ENCODE results near the gene TMF1. TPM values are rescaled to one million over a fixed set of nuclear protein-coding genes. Genes with fewer than 3 reads are reported as not detected.

Gene TMF1
- polyA plus RNA-seq, 4 donors: 9.5 to 40.8 (median 11.4) TPM

DNA sequence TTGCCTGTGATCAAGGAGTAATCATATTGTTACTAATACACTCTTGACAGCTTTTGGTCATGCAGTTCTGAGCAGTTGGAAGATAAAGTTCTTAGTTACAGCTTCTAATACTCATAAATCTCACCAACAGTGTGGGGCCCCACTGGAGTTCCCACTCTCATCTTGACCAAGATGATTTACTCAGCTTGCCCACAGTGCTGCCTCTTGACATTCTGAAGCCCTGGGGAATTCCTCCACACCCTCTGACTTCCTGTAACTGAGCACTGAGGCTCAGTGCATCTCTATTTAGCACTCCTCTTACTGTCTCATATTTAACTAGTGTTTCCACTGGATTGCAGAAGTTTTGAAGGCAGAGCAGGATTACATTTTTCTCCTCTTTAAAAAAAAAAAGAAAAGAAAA, 30.7 kb upstream of the TMF1 start:
- Histone ChIP-seq H3K4me3 (ENCODE audit: low read depth in 1 of 3, low read length in 3 of 3) (no peak overlapping the region), H3K4me1 (ENCODE audit: control insufficient read depth in 3 of 3, insufficient read depth in 2 of 3, low read depth in 1 of 3, low read length in 2 of 3) (peaks cover 5 to 45% (median 21%) of the 10 kb centered on the region in 3 donors), H3K36me3 (ENCODE audit: control insufficient read depth in 3 of 3, insufficient read depth in 2 of 3, low read depth in 1 of 3, low read length in 3 of 3) (peaks cover 0 to 3% (median 0%) of the 10 kb centered on the region in 3 donors), H3K9me3 (ENCODE audit: control insufficient read depth in 2 of 2, insufficient read depth in 1 of 2, low read depth in 1 of 2, low read length in 1 of 2) (no peaks in the 10 kb centered on the region), H3K27ac (ENCODE audit: low read depth in 1 of 3, low read length in 2 of 3) (peak overlapping the region in 2 of 3 donors; percentile 52 to 69), H3K27me3 (ENCODE audit: control insufficient read depth in 3 of 3, insufficient read depth in 3 of 3, low read length in 3 of 3) (no peaks in the 10 kb centered on the region)
- DNase-seq (peak in 1 of 2 donors; percentile 58), FAIRE-seq (no peak)

DNA sequence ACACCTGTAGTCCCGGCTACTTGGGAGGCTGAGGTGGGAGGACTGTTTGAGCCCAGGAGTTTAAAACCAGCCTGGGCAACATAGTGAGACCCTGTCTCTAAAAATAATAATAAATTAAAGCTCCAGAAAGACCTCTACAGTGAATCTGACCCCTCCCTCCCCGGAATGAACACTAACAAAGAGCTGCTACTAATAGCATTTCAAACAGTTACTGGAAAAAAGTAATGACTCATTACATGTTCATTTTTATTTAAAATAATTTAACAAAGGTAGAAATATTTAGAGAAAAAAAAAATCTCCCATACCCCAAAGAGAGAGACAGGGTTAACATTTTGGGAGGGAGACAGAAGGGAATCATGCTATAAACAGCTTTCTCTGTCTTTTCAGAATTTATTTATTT, 30.2 kb upstream of the TMF1 start:
- Histone ChIP-seq H3K4me1 (ENCODE audit: control insufficient read depth in 3 of 3, insufficient read depth in 2 of 3, low read depth in 1 of 3, low read length in 2 of 3) (peaks cover 5 to 42% (median 20%) of the 10 kb centered on the region in 3 donors), H3K36me3 (ENCODE audit: control insufficient read depth in 3 of 3, insufficient read depth in 2 of 3, low read depth in 1 of 3, low read length in 3 of 3) (peaks cover 0 to 3% (median 0%) of the 10 kb centered on the region in 3 donors), H3K27ac (ENCODE audit: low read depth in 1 of 3, low read length in 2 of 3) (peak overlapping the region in 1 of 3 donors; percentile 69), H3K9me3 (ENCODE audit: control insufficient read depth in 2 of 2, insufficient read depth in 1 of 2, low read depth in 1 of 2, low read length in 1 of 2) (no peaks in the 10 kb centered on the region), H3K27me3 (ENCODE audit: control insufficient read depth in 3 of 3, insufficient read depth in 3 of 3, low read length in 3 of 3) (no peaks in the 10 kb centered on the region), H3K4me3 (ENCODE audit: low read depth in 1 of 3, low read length in 3 of 3) (no peak overlapping the region)
- WGBS, 3 donors: 42 to 52% (median 48%) methylated on average over 2 of the region's 2 CpGs
- FAIRE-seq (no peak), DNase-seq (no peak)

DNA sequence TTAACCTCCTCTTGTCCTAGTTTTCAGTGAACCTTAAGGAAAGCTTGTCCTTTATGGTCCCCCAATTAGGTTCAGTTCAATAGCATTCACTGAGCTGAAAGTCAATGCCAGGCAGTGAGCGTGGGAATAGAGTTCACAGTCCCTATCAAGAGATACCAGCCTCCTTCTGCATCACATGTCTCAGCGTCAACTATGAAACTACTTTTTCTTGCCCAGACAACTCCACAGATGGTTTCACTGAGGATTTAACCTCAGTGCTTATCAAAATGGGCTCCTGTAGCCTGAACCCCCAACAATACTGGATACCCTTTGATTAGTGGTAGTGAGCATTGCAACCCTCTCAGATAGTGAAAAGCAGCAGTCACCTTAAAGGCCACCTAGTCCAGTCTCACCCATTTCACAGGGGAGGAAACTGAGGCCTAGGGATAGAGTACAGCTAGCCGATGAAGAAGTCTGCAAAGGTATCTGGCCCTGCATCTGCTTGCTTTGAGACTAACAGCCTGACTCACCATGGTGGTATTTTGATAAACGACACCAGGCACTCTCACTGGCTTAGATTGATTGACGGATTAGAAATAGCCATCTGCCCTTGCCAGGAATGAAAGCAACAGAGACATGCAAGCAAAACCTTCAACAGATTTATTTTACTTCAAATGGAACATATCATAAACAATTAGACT, 29.6 kb upstream of the TMF1 start:
- H3K36me3 ChIP-seq (ENCODE audit: control insufficient read depth in 3 of 3, insufficient read depth in 2 of 3, low read depth in 1 of 3, low read length in 3 of 3): peaks cover 0 to under 1% (median 0%) of the 10 kb centered on the region in 3 donors
- WGBS, 3 donors: 15 to 52% (median 22%) methylated on average over 5 of the region's 5 CpGs
- H3K27ac ChIP-seq (ENCODE audit: low read depth in 1 of 3, low read length in 2 of 3): peak overlapping the region; percentile 64 to 80 (median 74)
- H3K9me3 ChIP-seq (ENCODE audit: control insufficient read depth in 2 of 2, insufficient read depth in 1 of 2, low read depth in 1 of 2, low read length in 1 of 2): no peaks in the 10 kb centered on the region
- FAIRE-seq: no peak
- H3K27me3 ChIP-seq (ENCODE audit: control insufficient read depth in 3 of 3, insufficient read depth in 3 of 3, low read length in 3 of 3): no peaks in the 10 kb centered on the region
- H3K4me3 ChIP-seq (ENCODE audit: low read depth in 1 of 3, low read length in 3 of 3): no peak overlapping the region
- peaks cover 5 to 37% (median 14%) of the 10 kb centered on the region in 3 donors for H3K4me1 ChIP-seq (ENCODE audit: control insufficient read depth in 3 of 3, insufficient read depth in 2 of 3, low read depth in 1 of 3, low read length in 2 of 3)
- DNase-seq: peak; percentile 73 to 86

DNA sequence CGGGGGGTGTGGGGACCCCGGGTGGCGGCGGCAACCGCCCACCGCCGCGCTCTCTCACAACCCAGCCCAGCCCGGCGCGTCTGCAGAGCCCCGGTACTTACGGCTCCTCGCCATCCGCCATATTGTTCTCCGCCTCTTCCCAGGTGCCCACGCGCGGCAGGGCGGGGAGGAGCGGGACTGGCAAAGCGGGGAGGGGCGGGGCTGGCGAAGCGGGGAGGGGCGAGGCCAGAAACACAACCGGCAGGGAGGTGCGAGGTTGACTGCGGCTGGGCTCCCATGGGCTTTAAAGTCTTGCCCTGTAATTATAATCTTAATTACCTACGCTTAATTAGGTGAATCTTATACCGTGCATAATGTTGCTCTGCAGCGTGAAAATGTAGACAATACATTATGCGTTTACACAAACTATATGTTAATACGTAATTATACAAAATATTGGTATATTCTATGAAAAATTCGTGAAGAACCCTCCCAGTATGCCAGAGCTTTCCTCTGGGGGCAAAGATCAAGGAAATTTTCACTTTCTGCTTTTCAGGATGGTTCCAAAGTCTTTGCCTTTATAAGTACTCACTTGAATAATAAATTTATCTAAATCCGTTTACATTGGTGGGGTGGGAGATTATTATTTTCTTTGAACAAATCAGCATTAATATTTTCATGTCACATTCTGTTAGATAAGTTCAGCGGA, 28.2 kb upstream of the TMF1 start, which contains the start of gene UBA3:
Gene UBA3, minus strand, starts transcription at position 133 of the 688 bp plus-strand sequence. Its CDS starts 12 bp downstream, at position 121.
- peaks cover 0 to 8% (median 0%) of the 10 kb centered on the region in 3 donors for H3K36me3 ChIP-seq (ENCODE audit: control insufficient read depth in 3 of 3, insufficient read depth in 2 of 3, low read depth in 1 of 3, low read length in 3 of 3)
- WGBS, 3 donors: 1 to 4% (median 2%) methylated on average over 30 to 37 of the region's 37 CpGs
- no peaks in the 10 kb centered on the region for H3K27me3 ChIP-seq (ENCODE audit: control insufficient read depth in 3 of 3, insufficient read depth in 3 of 3, low read length in 3 of 3)
- peak; percentile 92 to 93 for DNase-seq
- H3K4me3 ChIP-seq (ENCODE audit: low read depth in 1 of 3, low read length in 3 of 3): peak within 1 kb of the TSS; percentile 67 to 100 (median 98)
- no peak for FAIRE-seq
- peak within 1 kb of the TSS; percentile 55 to 80 (median 78) for H3K27ac ChIP-seq (ENCODE audit: low read depth in 1 of 3, low read length in 2 of 3)
- H3K9me3 ChIP-seq (ENCODE audit: control insufficient read depth in 2 of 2, insufficient read depth in 1 of 2, low read depth in 1 of 2, low read length in 1 of 2): no peaks in the 10 kb centered on the region
- H3K4me1 ChIP-seq (ENCODE audit: control insufficient read depth in 3 of 3, insufficient read depth in 2 of 3, low read depth in 1 of 3, low read length in 2 of 3): peaks cover 5 to 33% (median 13%) of the 10 kb centered on the region in 3 donors

DNA sequence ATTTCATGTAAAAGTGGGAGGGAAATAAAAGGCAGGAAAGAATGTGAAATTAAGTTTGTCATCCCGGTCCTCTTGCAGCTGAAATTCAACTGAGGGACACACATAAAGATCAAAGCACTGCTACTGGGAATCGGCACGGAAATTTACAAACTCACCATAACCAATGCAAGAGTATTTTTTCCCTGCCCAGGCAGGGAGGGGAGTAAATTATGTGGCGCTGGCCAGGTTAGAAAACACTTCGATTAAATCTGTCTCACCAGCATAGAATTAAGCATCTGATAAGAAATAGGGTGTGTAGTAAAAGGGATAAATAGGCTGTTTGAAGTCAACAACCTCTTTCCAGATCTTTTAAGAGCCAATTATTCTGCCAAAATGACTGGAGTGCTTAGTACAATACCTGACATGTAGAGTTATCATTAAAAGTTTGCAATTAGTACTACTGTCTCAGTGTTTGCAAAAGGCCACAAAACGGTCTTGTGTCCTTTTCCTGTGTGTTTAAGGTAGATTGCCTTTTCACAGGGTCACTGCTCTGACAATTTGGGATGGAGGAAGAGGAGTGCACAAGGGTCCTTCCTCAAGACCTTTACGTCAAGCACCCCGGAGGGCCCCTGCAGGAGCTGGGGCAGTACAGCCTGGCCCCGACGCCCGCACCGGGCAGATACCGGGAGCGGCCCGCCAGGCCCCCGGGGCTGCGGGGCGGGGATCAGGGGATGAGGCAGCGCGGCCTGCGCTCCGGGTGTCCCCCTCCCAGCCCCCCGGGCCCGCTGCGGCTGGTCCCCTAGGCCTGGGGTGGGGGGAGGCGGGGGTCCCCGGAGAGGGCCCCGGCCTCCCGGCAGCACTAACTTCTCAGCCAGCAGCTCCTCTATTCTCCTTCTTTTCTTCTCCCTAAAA, 27.4 kb upstream of the TMF1 start:
- Histone ChIP-seq H3K27ac (ENCODE audit: low read depth in 1 of 3, low read length in 2 of 3) (peak overlapping the region; percentile 55 to 78 (median 57)), H3K4me3 (ENCODE audit: low read depth in 1 of 3, low read length in 3 of 3) (peak overlapping the region; percentile 67 to 100 (median 98)), H3K27me3 (ENCODE audit: control insufficient read depth in 3 of 3, insufficient read depth in 3 of 3, low read length in 3 of 3) (no peaks in the 10 kb centered on the region), H3K9me3 (ENCODE audit: control insufficient read depth in 2 of 2, insufficient read depth in 1 of 2, low read depth in 1 of 2, low read length in 1 of 2) (no peaks in the 10 kb centered on the region), H3K4me1 (ENCODE audit: control insufficient read depth in 3 of 3, insufficient read depth in 2 of 3, low read depth in 1 of 3, low read length in 2 of 3) (peaks cover 5 to 31% (median 13%) of the 10 kb centered on the region in 3 donors), H3K36me3 (ENCODE audit: control insufficient read depth in 3 of 3, insufficient read depth in 2 of 3, low read depth in 1 of 3, low read length in 3 of 3) (peaks cover 0 to 8% (median 2%) of the 10 kb centered on the region in 3 donors)
- DNase-seq (peak in 1 of 2 donors; percentile 62), FAIRE-seq (no peak)
- 0 to 3% (median 0%) methylated on average over 29 of the region's 29 CpGs for WGBS, 3 donors

DNA sequence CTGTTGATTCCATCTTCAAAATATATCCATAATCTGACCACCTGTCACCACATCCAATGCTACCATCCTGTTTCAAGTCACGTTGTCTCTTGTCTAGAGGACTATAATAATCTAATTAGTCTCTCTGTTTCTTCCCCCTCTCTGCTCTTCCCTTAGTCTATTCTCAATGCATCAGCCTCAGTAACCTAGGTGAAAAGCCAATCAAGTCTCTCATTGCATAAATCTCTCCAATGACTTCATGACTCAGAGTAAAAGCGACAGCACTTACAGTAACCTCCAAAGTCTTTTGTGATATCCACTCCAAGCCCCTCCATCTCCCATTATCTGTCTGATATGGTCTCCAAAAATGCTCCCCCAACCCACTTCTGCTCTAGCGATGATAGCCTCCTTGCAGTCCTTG, 20.8 kb upstream of the TMF1 start:
- Histone ChIP-seq H3K9me3 (ENCODE audit: control insufficient read depth in 2 of 2, insufficient read depth in 1 of 2, low read depth in 1 of 2, low read length in 1 of 2) (no peaks in the 10 kb centered on the region), H3K4me1 (ENCODE audit: control insufficient read depth in 3 of 3, insufficient read depth in 2 of 3, low read depth in 1 of 3, low read length in 2 of 3) (no peaks in the 10 kb centered on the region), H3K27ac (ENCODE audit: low read depth in 1 of 3, low read length in 2 of 3) (no peak overlapping the region), H3K36me3 (ENCODE audit: control insufficient read depth in 3 of 3, insufficient read depth in 2 of 3, low read depth in 1 of 3, low read length in 3 of 3) (peaks cover 0 to 18% (median 10%) of the 10 kb centered on the region in 3 donors), H3K27me3 (ENCODE audit: control insufficient read depth in 3 of 3, insufficient read depth in 3 of 3, low read length in 3 of 3) (no peaks in the 10 kb centered on the region), H3K4me3 (ENCODE audit: low read depth in 1 of 3, low read length in 3 of 3) (no peak overlapping the region)
- FAIRE-seq (no peak), DNase-seq (no peak)
- WGBS, 3 donors: 94 to 97% (median 95%) methylated on average over 3 of the region's 3 CpGs

DNA sequence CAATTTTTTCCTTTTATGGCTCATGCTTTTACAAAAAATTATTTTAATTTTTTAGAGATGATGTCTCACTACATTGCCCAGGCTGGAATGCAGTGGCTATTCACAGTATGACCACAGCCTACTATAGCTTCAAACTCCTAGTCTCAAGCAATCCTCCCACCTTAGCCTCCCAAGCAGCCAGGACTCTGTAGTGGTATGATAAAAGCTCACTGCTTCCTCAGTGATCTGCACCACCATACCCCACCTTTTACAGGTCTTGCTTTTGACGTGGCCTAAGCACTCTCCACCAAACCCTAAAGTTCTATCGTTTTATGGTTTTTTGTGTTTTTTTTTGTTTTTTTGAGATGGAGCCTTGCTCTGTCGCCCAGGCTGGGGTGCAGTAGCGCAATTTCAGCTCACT, 14.0 kb upstream of the TMF1 start:
- Histone ChIP-seq H3K4me3 (ENCODE audit: low read depth in 1 of 3, low read length in 3 of 3) (no peak overlapping the region), H3K36me3 (ENCODE audit: control insufficient read depth in 3 of 3, insufficient read depth in 2 of 3, low read depth in 1 of 3, low read length in 3 of 3) (peaks cover 0 to 22% (median 2%) of the 10 kb centered on the region in 3 donors), H3K27ac (ENCODE audit: low read depth in 1 of 3, low read length in 2 of 3) (no peak overlapping the region), H3K4me1 (ENCODE audit: control insufficient read depth in 3 of 3, insufficient read depth in 2 of 3, low read depth in 1 of 3, low read length in 2 of 3) (no peaks in the 10 kb centered on the region), H3K27me3 (ENCODE audit: control insufficient read depth in 3 of 3, insufficient read depth in 3 of 3, low read length in 3 of 3) (no peaks in the 10 kb centered on the region), H3K9me3 (ENCODE audit: control insufficient read depth in 2 of 2, insufficient read depth in 1 of 2, low read depth in 1 of 2, low read length in 1 of 2) (no peaks in the 10 kb centered on the region)
- no peak for DNase-seq
- 66 to 88% (median 66%) methylated on average over 4 of the region's 4 CpGs for WGBS, 3 donors
- no peak for FAIRE-seq

All from small intestine (tissue), 7 donors.